ENCODE results near the gene C10orf143. TPM values are rescaled to one million over a fixed set of nuclear protein-coding genes. Genes with fewer than 3 reads are reported as not detected.
"Not testable (repeated sequence)": the region's sequence is repeated elsewhere in the genome, so short reads cannot be mapped to it uniquely, and the experiment has no call there.

The C10orf143 gene
- polyA plus RNA-seq, 2 of the 4 experiments (the other 2 are of a cell fraction), result 1.2 to 1.6 TPM

- CTCF ChIA-PET, result no interaction called here
- H3K4me2 ChIP-seq, result no peak overlapping the region
- H3K4me1 ChIP-seq, result no peaks in the 10 kb centered on the region
- POLR2A ChIA-PET, result no interaction called here
- DNase-seq (ENCODE audit: low read depth in 1 of 2, low spot score in 1 of 2), result no peak
- ATAC-seq, result no peak
- TF ChIP-seq MAFK (IDR thresholded peaks at IDR 0.05; ENCODE audit: partially characterized antibody) (no peak), SREBF2 (IDR thresholded peaks at IDR 0.05) (no peak)
- no peak overlapping the region for H3K27ac ChIP-seq
- WGBS (ENCODE audit: missing lambda C conversion rate), result 0% methylated on average over 1 of the region's 1 CpG
- no peaks in the 10 kb centered on the region; the same call in 2 of the 3 replicates for H3K9me3 ChIP-seq
- no peak for FAIRE-seq
- no peak overlapping the region for H3K4me3 ChIP-seq
Observed at GRCh38 chr10:130025326-130025725, 85.3 kb downstream of the C10orf143 start.

GRCh38 chr10:130024779-130025325 is 85.8 kb downstream of the C10orf143 start:
- TF ChIP-seq HES2 (IDR thresholded peaks at IDR 0.05) (no peak), ELK1 (IDR thresholded peaks at IDR 0.05; ENCODE audit: low read depth, low read length) (no peak), POLR2A (IDR thresholded peaks at IDR 0.05; ENCODE audit: low read length) (no peak)
- ATAC-seq (no peak), DNase-seq (ENCODE audit: low read depth in 1 of 2, low spot score in 1 of 2) (no peak), FAIRE-seq (no peak)
- no peaks in the 10 kb centered on the region for H3K4me1 ChIP-seq
- POLR2A ChIA-PET, result no interaction called here
- no peak overlapping the region for H3K27ac ChIP-seq
- CTCF ChIA-PET, result no interaction called here
- H3K4me2 ChIP-seq, result no peak overlapping the region
- WGBS (ENCODE audit: missing lambda C conversion rate), result 37% methylated on average over 8 of the region's 12 CpGs
- H3K9me3 ChIP-seq, result no peaks in the 10 kb centered on the region; the same call in 2 of the 3 replicates
- no peak overlapping the region for H3K4me3 ChIP-seq

- H3K27ac ChIP-seq; DNase-seq (ENCODE audit: low read depth in 1 of 2, low spot score in 1 of 2); H3K4me3 ChIP-seq; FAIRE-seq; H3K9me3 ChIP-seq; ATAC-seq; POLR2A ChIA-PET; H3K4me2 ChIP-seq; H3K4me1 ChIP-seq; CTCF ChIA-PET: not testable (repeated sequence)
- 46% methylated on average over 8 of the region's 8 CpGs for WGBS (ENCODE audit: missing lambda C conversion rate)
Observed at GRCh38 chr10:130024326-130024725, 86.3 kb downstream of the C10orf143 start.

GRCh38 chr10:130023454-130024230 is 87.0 kb downstream of the C10orf143 start:
- ChIA-PET CTCF (no interaction called here), POLR2A (no interaction called here)
- H3K27ac ChIP-seq, result no peak overlapping the region
- no peaks in the 10 kb centered on the region; the same call in 2 of the 3 replicates for H3K9me3 ChIP-seq
- ATAC-seq, result no peak; a peak in 1 of 6 replicates
- WGBS (ENCODE audit: missing lambda C conversion rate), result 40% methylated on average over 15 of the region's 19 CpGs
- TF ChIP-seq RNF2 (IDR thresholded peaks at IDR 0.05; ENCODE audit: borderline replicate concordance, low read depth) (no peak), NPAS2 (CRISPR knock-in tag; IDR thresholded peaks at IDR 0.05; ENCODE audit: borderline replicate concordance) (no peak), POLR2A (IDR thresholded peaks at IDR 0.05; ENCODE audit: low read length) (no peak), SREBF2 (IDR thresholded peaks at IDR 0.05) (no peak), SMC3 (IDR thresholded peaks at IDR 0.05) (no peak), CHD4 (IDR thresholded peaks at IDR 0.05; ENCODE audit: borderline replicate concordance) (no peak), HES2 (IDR thresholded peaks at IDR 0.05) (no peak), CTCF (IDR thresholded peaks at IDR 0.05) (no peak), HMGXB4 (CRISPR knock-in tag; IDR thresholded peaks at IDR 0.05; ENCODE audit: borderline replicate concordance) (no peak), CEBPB (IDR thresholded peaks at IDR 0.05) (no peak), KDM5A (IDR thresholded peaks at IDR 0.05) (no peak)
- H3K4me3 ChIP-seq, result no peak overlapping the region
- no peaks in the 10 kb centered on the region for H3K4me1 ChIP-seq
- FAIRE-seq, result no peak
- H3K4me2 ChIP-seq, result no peak overlapping the region
- no peak for DNase-seq (ENCODE audit: low read depth in 1 of 2, low spot score in 1 of 2)
